HCT116 (cell line): Measurements from ENCODE around the gene PEX11B. TPM values are rescaled to one million over a fixed set of nuclear protein-coding genes. Genes with fewer than 3 reads are reported as not detected.

Experiments used
- ATAC-seq: fragments of 200-7000 bp; cut with Tn5 transposase; 2 replicates; pipeline ENCODE4 v1.9.1; 2020; ENCODE audit warnings: mild to moderate bottlenecking, moderate library complexity
- BruUV-seq: library from RNA; stranded (reverse); fragments of 400-500 nt; replicated peaks from 2 replicates; lab custom pipeline; 2021; lab: Mats Ljungman, UMichigan
- CTCF ChIA-PET: fragments of 300-600 bp; sonication (Branson Sonifier 250); formaldehyde crosslinking; loops from one replicate; lab custom pipeline; 2021; ENCODE audit warnings: antibody characterized with exemption; lab: Charles Lee
- POLR2A ChIA-PET: fragments of 300-600, 350-600 bp; sonication (Branson Sonifier 250); formaldehyde crosslinking; loops from one replicate; lab custom pipeline; 2021; ENCODE audit warnings: antibody characterized with exemption; lab: Charles Lee
- RAD21 ChIA-PET, 2 experiments: fragments of 300-600 bp; sonication (Branson Sonifier 250); formaldehyde crosslinking; loops; one replicate each; lab custom pipeline; 2023; ENCODE audit warnings: low total read pairs in 2 of 2; ENCODE audit not compliant: uncharacterized antibody in 2 of 2, unreplicated experiment in 2 of 2, low non-redundant PET in 1 of 2; lab: Charles Lee
- DNase-seq: peaks from one replicate; pipeline ENCODE4 v3.0.0-alpha.2; 2010; ENCODE audit warnings: low read depth, low spot score
- H2AFZ ChIP-seq: fragments of 200-600 bp; shearing (Covaris generic), sonication (generic); 2 replicates; pipeline ENCODE4 v1.6.1; 2017; ENCODE audit warnings: low read depth, mixed run types, mixed read lengths, antibody characterized with exemption, low read length; ENCODE audit not compliant: poor library complexity, severe bottlenecking
- H3K27ac ChIP-seq: 2 replicates; pipeline ENCODE4 v1.5.1; 2012; ENCODE audit warnings: low read depth, low read length
- H3K27me3 ChIP-seq: fragments of 200-600 bp; sonication (generic); 2 replicates; pipeline ENCODE4 v1.6.1; 2016; ENCODE audit warnings: mixed run types, low read length, mixed read lengths; ENCODE audit not compliant: insufficient read depth
- H3K36me3 ChIP-seq, 2 experiments: fragments of 200-500 bp in 1 of 2; fragments of 200-600 bp in 1 of 2; sonication (Bioruptor generic) in 1 of 2; sonication (generic) in 1 of 2; 2 replicates each; pipeline versions ENCODE4 v1.5.1 to v1.6.1; 2014 to 2016; ENCODE audit warnings: low read length in 2 of 2, inconsistent platforms in 1 of 2, mixed read lengths in 1 of 2, mixed run types in 1 of 2; ENCODE audit not compliant: insufficient read depth in 2 of 2, control insufficient read depth in 1 of 2
- H3K4me1 ChIP-seq, 2 experiments: fragments of 200-600 bp in 1 of 2; sonication (generic) in 1 of 2; 2 replicates each; pipeline versions ENCODE4 v1.5.1 to v1.6.1; 2012 to 2017; ENCODE audit warnings: low read length in 2 of 2, inconsistent platforms in 1 of 2, mild to moderate bottlenecking in 1 of 2, mixed read lengths in 1 of 2, mixed run types in 1 of 2, moderate library complexity in 1 of 2; ENCODE audit not compliant: insufficient read depth in 2 of 2, control insufficient read depth in 1 of 2
- H3K4me2 ChIP-seq: fragments of 200-600 bp; sonication (generic); 2 replicates; pipeline ENCODE4 v1.6.1; 2017; ENCODE audit warnings: mixed run types, low read length, mixed read lengths
- H3K4me3 ChIP-seq, 2 experiments: fragments of 200-600 bp in 1 of 2; sonication (generic) in 1 of 2; replicated peaks in 1 of 2; 2 replicates each; pipeline ENCODE4 v1.5.1; 2011 to 2016; ENCODE audit warnings: low read length in 2 of 2, control low read depth in 1 of 2, low read depth in 1 of 2, mild to moderate bottlenecking in 1 of 2, mixed read lengths in 1 of 2, mixed run types in 1 of 2
- H3K79me2 ChIP-seq: fragments of 200-600 bp; sonication (generic); 2 replicates; pipeline ENCODE4 v1.6.1; 2017; ENCODE audit warnings: mild to moderate bottlenecking, mixed run types, low read length, moderate library complexity, mixed read lengths; ENCODE audit not compliant: insufficient read depth
- H3K9ac ChIP-seq: fragments of 200-600 bp; sonication (generic); 2 replicates; pipeline ENCODE4 v1.6.1; 2016; ENCODE audit warnings: low read length, mixed read lengths
- H3K9me2 ChIP-seq: fragments of 200-600 bp; sonication (generic), shearing (Covaris generic); 2 replicates; pipeline ENCODE4 v1.6.1; 2017; ENCODE audit warnings: mixed run types, mild to moderate bottlenecking, moderate library complexity; ENCODE audit not compliant: insufficient read depth
- H3K9me3 ChIP-seq, 2 experiments: fragments of 200-500 bp in 1 of 2; fragments of 200-600 bp in 1 of 2; sonication (Bioruptor generic) in 1 of 2; sonication (generic) in 1 of 2; 2 replicates each; pipeline ENCODE4 v1.6.1; 2014 to 2017; ENCODE audit warnings: low read length in 2 of 2, mixed read lengths in 2 of 2, inconsistent platforms in 1 of 2, low read depth in 1 of 2, mild to moderate bottlenecking in 1 of 2, mixed run types in 1 of 2, moderate library complexity in 1 of 2; ENCODE audit not compliant: control insufficient read depth in 1 of 2, insufficient read depth in 1 of 2
- H4K20me1 ChIP-seq: fragments of 200-600 bp; sonication (generic), shearing (Covaris generic); 2 replicates; pipeline ENCODE4 v1.6.1; 2017; ENCODE audit warnings: mixed run types, mild to moderate bottlenecking, moderate library complexity; ENCODE audit not compliant: insufficient read depth
- CBX3 ChIP-seq: IDR thresholded peaks from 2 replicates; pipeline ENCODE4 v1.6.1; 2012; ENCODE audit warnings: low read depth
- CEBPB ChIP-seq: IDR thresholded peaks from 2 replicates; pipeline ENCODE4 v1.6.1; 2012; ENCODE audit warnings: low read depth
- CTCF ChIP-seq, 3 experiments: fragments of 200-600 bp in 1 of 3; sonication (generic) in 1 of 3; IDR thresholded peaks in 2 of 3; conservative IDR thresholded peaks in 1 of 3; 2 replicates each; pipeline ENCODE4 v1.5.1; 2012 to 2017; ENCODE audit warnings: low read depth in 2 of 3, low read length in 2 of 3, antibody characterized with exemption in 1 of 3, borderline replicate concordance in 1 of 3, control low read depth in 1 of 3, mild to moderate bottlenecking in 1 of 3, mixed read lengths in 1 of 3, mixed run types in 1 of 3, moderate library complexity in 1 of 3; ENCODE audit not compliant: insufficient read depth in 1 of 3
- EZH2 ChIP-seq: fragments of 200-600 bp; sonication (generic); IDR thresholded peaks from 2 replicates; pipeline ENCODE4 v1.6.1; 2017; ENCODE audit warnings: antibody characterized with exemption, mixed run types
- EZH2phosphoT487 ChIP-seq: fragments of 200-600 bp; IDR thresholded peaks from 2 replicates; pipeline ENCODE4 v1.6.1; 2018; ENCODE audit warnings: antibody characterized with exemption, borderline replicate concordance
- FOSL1 ChIP-seq: IDR thresholded peaks from 2 replicates; pipeline ENCODE4 v1.6.1; 2012; ENCODE audit warnings: low read depth
- JUND ChIP-seq: IDR thresholded peaks from 2 replicates; pipeline ENCODE4 v1.6.1; 2012
- MAX ChIP-seq: IDR thresholded peaks from 2 replicates; pipeline ENCODE4 v1.6.1; 2012
- RAD21 ChIP-seq: IDR thresholded peaks from 2 replicates; pipeline ENCODE4 v1.6.1; 2012; ENCODE audit warnings: low read depth, mild to moderate bottlenecking
- REST ChIP-seq: IDR thresholded peaks from 2 replicates; pipeline ENCODE4 v1.6.1; 2012; ENCODE audit warnings: low read depth
- TCF7L2 ChIP-seq: IDR thresholded peaks from 2 replicates; pipeline ENCODE4 v1.7.0; 2011; ENCODE audit warnings: borderline replicate concordance, inconsistent platforms; ENCODE audit not compliant: insufficient read depth, insufficient read length; ENCODE audit errors: extremely low read depth
- YY1 ChIP-seq: IDR thresholded peaks from 2 replicates; pipeline ENCODE4 v1.6.1; 2011; ENCODE audit warnings: low read length, low read depth, moderate library complexity, mild to moderate bottlenecking; ENCODE audit not compliant: insufficient replicate concordance; ENCODE audit errors: extremely low read depth
- ZFX ChIP-seq: fragments of 450-650 bp; IDR thresholded peaks from 2 replicates; pipeline ENCODE4 v1.6.1; 2017
- ZNF274 ChIP-seq: fragments of 200-500 bp; sonication (Bioruptor generic); IDR thresholded peaks from 2 replicates; pipeline ENCODE4 v1.6.1; 2014; ENCODE audit warnings: mild to moderate bottlenecking, low read depth, low read length, inconsistent platforms
- intact Hi-C: fragments of 100-400 bp; cut with micrococcal nuclease; formaldehyde crosslinking; loops from 2 replicates; pipeline ENCODE4 v1.10.0; 2022
- total RNA-seq: library from RNA; stranded (reverse); gene quantifications from one replicate; pipeline ENCODE4 v1.2.1, GENCODE V29; 2021; ENCODE audit not compliant: unreplicated experiment

Gene PEX11B
- total RNA-seq, 1 experiment from 2014 or later, result 20.9 TPM

GRCh38 chr1:145965119-145965744 is 46.7 kb upstream of the PEX11B start:
- POLR2A ChIA-PET, result interaction anchor here (0.9 to 2.1 kb wide), 13 partner anchors 12 to 107 kb away, joined by 3 to 22 read pairs (median 5); partner anchors contain the start of gene RBM8A
- no peaks in the 10 kb centered on the region for H3K36me3 ChIP-seq
- H3K9me3 ChIP-seq, result no peaks in the 10 kb centered on the region; a peak in 1 of 4 replicates
- H2AFZ ChIP-seq, result peak overlapping the region; percentile 42
- H3K79me2 ChIP-seq, result no peaks in the 10 kb centered on the region
- H3K27me3 ChIP-seq, result no peaks in the 10 kb centered on the region
- H3K9me2 ChIP-seq, result no peaks in the 10 kb centered on the region
- no peaks in the 10 kb centered on the region for H4K20me1 ChIP-seq
- peak overlapping the region; percentile 64 for H3K27ac ChIP-seq
- H3K4me2 ChIP-seq, result peak overlapping the region; percentile 80
- peak overlapping the region; percentile 67 for H3K9ac ChIP-seq
- intact Hi-C loops, result loop anchor here (1.0 kb wide), 1 partner anchor 8 kb away; no protein-coding TSS in a partner anchor
- TF ChIP-seq EZH2, result no peak
- no peak for TF ChIP-seq ZFX
- no peak for TF ChIP-seq REST
- no peak for TF ChIP-seq ZNF274
- TF ChIP-seq CTCF (IDR thresholded peaks at IDR 0.05 in 2 of 3, conservative IDR thresholded peaks at IDR 0.05 in 1 of 3; ENCODE audit: borderline replicate concordance in 1 of 3, insufficient read depth in 1 of 3, low read depth in 2 of 3, low read length in 2 of 3), result no peak
- no peak for TF ChIP-seq RAD21
- TF ChIP-seq TCF7L2, result no peak
- no peak for TF ChIP-seq FOSL1
- no peak for TF ChIP-seq JUND
- TF ChIP-seq YY1, result no peak
- no peak for TF ChIP-seq MAX
- TF ChIP-seq CEBPB, result no peak
- no peak for TF ChIP-seq CBX3
- TF ChIP-seq EZH2phosphoT487, result no peak
- TF ChIP-seq, all 23 proteins: peak for 0
- RAD21 ChIA-PET, result no interaction called here
- Histone ChIP-seq H3K4me1 (peaks cover 19 to 27% of the 10 kb centered on the region in 2 experiments), H3K4me3 (peak overlapping the region; percentile 70 to 73)
- ATAC-seq (no peak), DNase-seq (no peak)
- CTCF ChIA-PET, result interaction anchor here (0.7 to 2.4 kb wide), 8 partner anchors 12 to 120 kb away, joined by 4 to 11 read pairs (median 8); partner anchors contain the start of genes NUDT17, PIAS3 and RBM8A
- no TSS peak for BruUV-seq
